GM12801 (cell line): Measurements from ENCODE around the gene TNFRSF19.

Source experiments
- CTCF ChIP-seq: IDR thresholded peaks from one replicate; pipeline ENCODE4 v1.5.1; 2011; ENCODE audit warnings: control low read depth; ENCODE audit not compliant: insufficient read length; ENCODE audit errors: extremely low read depth

The TNFRSF19 gene

GRCh38 chr13:23617551-23618024 is 47.4 kb downstream of the TNFRSF19 start:
- no peak for TF ChIP-seq CTCF

GRCh38 chr13:23618341-23618740 is 48.1 kb downstream of the TNFRSF19 start:
- no peak for TF ChIP-seq CTCF

- TF ChIP-seq CTCF = no peak
These were observed 49.0 kb downstream of the TNFRSF19 start for GRCh38 chr13:23619068-23619855.

- TF ChIP-seq CTCF = no peak
These were observed 50.0 kb downstream of the TNFRSF19 start for GRCh38 chr13:23620211-23620610.

- TF ChIP-seq CTCF = no peak
These were observed 50.6 kb downstream of the TNFRSF19 start for GRCh38 chr13:23620613-23621315.

- no peak for TF ChIP-seq CTCF
These were observed 51.1 kb downstream of the TNFRSF19 start for GRCh38 chr13:23621316-23621645.

- TF ChIP-seq CTCF = no peak
These were observed 52.8 kb downstream of the TNFRSF19 start for GRCh38 chr13:23622985-23623384.
